22Rv1 (cell line): ENCODE results near the gene RPS6KB2.

ENCODE experiments used
- ZFX ChIP-seq: fragments of 450-650 bp; IDR thresholded peaks from 2 replicates; pipeline ENCODE4 v1.6.1; 2017; ENCODE audit warnings: antibody characterized with exemption, borderline replicate concordance
- TF ChIP-seq, protein P1 (sequence below): fragments of 450-650 bp; IDR thresholded peaks from 2 replicates; pipeline ENCODE4 v1.5.1; 2017; ENCODE audit warnings: mild to moderate bottlenecking

DNA sequence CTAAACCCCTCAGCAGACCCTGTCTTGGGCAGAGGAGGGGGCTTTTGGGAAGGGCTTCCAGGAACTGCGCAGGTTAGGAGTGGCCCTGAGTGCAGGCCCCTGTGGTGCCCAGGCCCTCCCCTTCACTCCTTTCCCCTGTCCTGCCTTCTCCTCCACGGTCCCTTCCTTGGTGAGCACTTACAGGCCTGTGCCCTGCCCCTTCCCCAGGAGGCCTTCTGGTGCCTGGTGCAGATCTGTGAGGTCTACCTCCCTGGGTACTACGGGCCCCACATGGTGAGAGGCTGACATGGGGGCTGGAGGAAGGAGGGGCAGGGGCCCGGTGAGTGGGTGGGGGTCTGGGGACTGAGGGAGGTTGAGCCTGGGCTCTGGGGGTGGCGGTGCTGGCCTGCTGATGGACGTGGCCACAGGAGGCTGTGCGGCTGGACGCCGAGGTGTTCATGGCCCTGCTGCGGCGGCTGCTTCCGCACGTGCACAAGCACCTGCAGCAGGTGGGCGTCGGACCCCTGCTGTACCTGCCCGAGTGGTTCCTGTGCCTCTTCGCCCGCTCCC lies 21.8 kb upstream of the RPS6KB2 start:
- TF ChIP-seq, protein P1, sequence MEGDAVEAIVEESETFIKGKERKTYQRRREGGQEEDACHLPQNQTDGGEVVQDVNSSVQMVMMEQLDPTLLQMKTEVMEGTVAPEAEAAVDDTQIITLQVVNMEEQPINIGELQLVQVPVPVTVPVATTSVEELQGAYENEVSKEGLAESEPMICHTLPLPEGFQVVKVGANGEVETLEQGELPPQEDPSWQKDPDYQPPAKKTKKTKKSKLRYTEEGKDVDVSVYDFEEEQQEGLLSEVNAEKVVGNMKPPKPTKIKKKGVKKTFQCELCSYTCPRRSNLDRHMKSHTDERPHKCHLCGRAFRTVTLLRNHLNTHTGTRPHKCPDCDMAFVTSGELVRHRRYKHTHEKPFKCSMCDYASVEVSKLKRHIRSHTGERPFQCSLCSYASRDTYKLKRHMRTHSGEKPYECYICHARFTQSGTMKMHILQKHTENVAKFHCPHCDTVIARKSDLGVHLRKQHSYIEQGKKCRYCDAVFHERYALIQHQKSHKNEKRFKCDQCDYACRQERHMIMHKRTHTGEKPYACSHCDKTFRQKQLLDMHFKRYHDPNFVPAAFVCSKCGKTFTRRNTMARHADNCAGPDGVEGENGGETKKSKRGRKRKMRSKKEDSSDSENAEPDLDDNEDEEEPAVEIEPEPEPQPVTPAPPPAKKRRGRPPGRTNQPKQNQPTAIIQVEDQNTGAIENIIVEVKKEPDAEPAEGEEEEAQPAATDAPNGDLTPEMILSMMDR = no peak
- TF ChIP-seq ZFX = no peak
